SH-SY5Y (cell line): Measurements from ENCODE around the gene EGFR.

ENCODE experiments used
- GATA2 ChIP-seq: IDR thresholded peaks from 2 replicates; pipeline ENCODE4 v1.6.1; 2011; ENCODE audit warnings: mild to moderate bottlenecking, low read depth, low read length
- GATA3 ChIP-seq: IDR thresholded peaks from 2 replicates; pipeline ENCODE4 v1.6.1; 2011; ENCODE audit warnings: low read depth, mild to moderate bottlenecking, low read length, moderate library complexity

- TF ChIP-seq GATA2 (no peak), GATA3 (no peak)
Measured at GRCh38 chr7:55105952-55106351, 87.1 kb downstream of the EGFR start.
